Stimulated activated CD8-positive, alpha-beta memory T cell treated with anti-CD3 and anti-CD28 coated beads, Interleukin-15, amount 100 ng/mL, for 1 hour (primary cell): ENCODE measurements around the gene C6orf118.

ENCODE experiments used
- DNase-seq: peaks from one replicate; pipeline ENCODE4 v3.0.0-alpha.2; 2020; ENCODE audit warnings: low read depth

C6orf118 gene

DNA sequence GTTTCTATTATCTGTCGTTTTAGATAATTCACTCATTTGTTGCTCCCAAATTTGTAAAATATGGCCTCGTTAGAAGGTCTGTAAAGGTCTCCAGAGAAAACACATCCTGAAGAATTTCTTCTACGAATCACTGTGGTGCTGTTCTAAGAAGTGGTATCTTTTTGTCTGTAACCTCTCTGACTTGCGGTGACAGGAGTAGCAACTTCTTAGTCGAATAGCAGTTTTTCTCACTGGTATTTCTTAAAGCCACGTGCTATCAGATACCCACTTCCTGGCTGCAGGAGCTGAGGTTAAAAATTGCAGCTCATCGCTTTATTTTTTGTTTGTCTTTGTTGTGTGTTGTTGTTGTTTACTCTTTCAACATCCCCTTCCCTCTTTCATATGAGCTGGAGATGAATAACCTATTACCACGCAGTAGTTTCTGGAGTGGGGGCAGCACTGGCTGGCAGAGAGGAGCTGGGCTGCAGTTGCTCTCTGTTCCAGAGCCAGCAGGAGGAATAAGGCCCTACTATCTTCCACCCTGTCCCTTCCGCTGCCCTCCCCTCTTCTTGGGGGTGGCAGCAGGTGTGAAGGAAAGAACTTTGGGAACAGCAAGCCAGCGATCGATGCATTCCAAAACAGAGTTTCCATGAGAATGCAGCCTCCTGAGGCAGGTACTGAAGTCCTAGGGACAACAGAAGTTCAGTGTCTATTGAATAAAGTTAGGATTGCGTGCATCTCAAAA lies 64.7 kb downstream of the C6orf118 start:
- DNase-seq, result no peak

DNA sequence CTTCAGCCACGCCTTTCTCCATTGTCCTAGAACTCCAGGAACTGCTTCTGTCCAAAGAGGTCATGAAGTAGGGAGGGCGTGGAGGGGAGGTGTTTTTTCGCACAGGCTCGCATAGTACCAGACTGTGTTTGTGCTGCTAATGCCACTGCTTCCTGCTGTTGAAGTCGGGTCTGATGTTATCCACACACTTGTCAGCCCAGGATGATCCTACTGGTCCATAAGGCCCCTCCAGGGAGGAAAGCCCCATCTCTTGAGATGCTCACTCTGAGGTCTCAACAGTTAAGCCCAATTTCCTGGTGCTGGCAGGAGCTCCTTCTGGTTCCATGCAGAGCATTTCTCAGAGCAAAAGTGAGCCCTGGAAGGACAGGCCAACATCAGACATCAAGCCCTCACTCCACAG lies 65.6 kb downstream of the C6orf118 start:
- no peak for DNase-seq

DNA sequence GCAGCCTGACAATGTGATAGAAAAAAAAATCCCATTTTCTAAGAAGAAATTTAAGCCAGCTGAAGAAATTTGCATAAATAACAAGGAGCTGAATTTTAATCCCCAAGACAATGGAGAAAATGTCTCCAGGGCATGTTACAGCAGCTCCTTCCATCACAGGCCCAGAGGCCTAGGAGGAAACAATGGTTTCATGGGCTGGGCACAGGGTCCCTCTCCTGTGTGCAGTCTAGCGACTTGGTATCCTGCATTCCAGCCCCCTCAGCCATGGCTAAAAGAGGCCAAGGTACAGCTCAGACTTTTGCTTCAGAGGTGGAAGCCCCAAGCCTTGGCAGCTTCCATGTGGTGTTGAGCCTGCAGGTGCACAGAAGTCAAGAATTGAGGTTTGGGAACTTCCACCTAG lies 73.1 kb downstream of the C6orf118 start:
- no peak for DNase-seq

DNA sequence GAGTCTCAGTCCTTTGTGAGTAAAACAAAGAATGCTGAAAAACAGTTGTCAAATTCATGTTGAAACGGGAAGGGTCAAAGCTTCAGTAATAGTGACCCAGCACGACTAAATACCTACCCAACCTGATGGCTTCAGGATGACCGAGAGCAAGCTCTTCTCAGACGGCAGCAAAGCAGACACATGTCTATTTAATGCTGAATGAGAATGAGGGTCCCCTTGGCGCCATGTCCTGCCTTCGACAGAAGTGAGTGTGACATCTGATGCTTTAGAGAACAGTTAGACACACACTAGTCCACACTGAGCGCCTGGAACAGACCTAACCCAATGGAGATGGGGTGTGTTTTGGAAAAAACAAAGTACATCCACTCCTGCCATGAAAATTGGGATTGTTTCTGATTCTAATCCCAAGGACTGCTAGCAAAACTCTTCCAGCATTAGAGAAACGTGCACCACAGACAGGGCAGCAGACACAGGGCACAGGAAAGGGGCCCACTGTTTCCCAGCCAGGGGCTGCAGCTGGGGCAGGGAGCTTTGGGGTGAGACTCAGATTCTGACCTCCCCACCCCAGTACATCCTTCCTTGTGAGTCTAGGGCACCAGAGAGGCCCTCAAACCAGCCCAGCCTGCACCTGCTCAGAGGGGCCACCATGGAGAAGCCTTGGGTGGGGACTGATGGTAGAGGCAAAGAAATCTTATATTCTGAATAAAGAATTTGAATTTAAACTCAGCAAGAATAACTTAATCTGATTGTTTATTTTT lies 76.5 kb downstream of the C6orf118 start:
- DNase-seq, result no peak

DNA sequence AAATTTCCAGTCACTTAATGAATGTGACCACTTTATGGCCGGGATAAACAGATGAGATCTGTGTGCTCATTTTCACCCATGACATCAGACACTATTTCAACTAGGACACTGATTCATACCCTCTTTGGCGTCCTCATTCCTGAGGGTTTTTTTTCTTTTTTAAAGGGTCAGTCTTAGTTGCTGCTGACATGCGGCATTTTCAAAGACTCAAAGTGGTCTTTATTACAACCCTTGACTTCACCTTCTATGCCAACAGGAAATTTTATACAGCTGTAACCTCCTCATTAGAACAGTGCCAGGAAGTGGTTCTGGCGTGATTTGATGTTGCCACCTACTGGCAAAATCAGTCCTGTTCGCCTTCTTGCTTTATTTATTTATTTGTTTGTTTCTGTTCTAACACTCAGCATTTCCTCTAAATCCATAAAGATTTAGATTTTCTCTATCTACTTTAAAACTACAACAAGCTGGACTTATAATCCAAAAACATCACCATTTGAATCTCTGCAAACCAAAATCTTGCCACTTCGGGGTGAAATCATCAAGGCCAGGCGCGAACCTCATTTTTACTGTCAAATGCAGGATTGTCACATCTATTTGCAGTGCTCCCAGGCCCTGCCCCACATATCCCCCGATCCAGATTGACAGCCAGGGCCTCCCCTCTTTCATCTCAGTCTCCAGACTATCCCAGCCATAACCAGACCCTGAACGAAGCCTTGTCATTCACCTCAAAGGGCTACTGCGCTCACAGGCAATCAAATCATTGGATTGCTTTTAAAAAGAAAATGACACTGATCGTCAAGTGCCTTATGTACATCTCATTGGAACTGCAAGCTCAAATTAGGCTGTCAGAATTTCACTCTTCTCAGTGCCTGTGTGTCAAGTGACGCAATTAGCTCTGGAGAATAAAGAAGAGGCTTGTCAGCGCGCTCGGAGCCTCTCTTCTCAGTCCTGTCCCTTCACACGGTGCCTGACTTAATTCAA lies 77.5 kb downstream of the C6orf118 start:
- no peak for DNase-seq

DNA sequence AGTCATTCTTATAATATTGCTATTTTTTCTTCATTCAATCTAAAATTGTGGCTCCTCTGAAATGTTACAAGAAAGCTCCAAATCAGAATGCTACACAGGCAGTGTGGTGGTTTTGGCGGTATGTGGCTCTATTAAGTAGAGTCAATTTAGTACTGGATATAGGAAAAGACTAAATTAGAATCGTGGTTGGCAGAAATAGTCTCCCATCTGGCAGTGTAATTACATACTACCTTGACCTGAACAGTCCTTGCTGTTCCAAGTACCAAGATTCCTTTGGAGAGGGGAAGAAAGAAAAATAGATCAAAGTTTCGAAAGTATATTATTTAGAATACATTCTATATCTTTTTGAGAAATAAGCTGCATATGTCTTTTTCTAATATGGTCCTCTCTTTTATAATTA lies 78.2 kb downstream of the C6orf118 start:
- DNase-seq, result no peak
